H1 (cell line): ENCODE results near the gene ADD3. TPM values are rescaled to one million over a fixed set of nuclear protein-coding genes. Genes with fewer than 3 reads are reported as not detected.

Experiments used
- CTCF ChIA-PET: fragments of 300-600 bp; sonication (Branson Sonifier 250); formaldehyde crosslinking; loops from one replicate; lab custom pipeline; 2021; ENCODE audit not compliant: partially characterized antibody; lab: Charles Lee
- POLR2A ChIA-PET: fragments of 300-600 bp; sonication (Branson Sonifier 250); formaldehyde crosslinking; loops from one replicate; lab custom pipeline; 2021; ENCODE audit warnings: inconsistent platforms; ENCODE audit not compliant: partially characterized antibody; lab: Charles Lee
- DNase-seq, 2 experiments: peaks; one replicate each; pipeline versions ENCODE4 v3.0.0 to v3.0.0-alpha.2; 2010 to 2022; ENCODE audit warnings: low spot score in 2 of 2, low read depth in 1 of 2, mixed read lengths in 1 of 2
- FAIRE-seq: peaks from 2 replicates; lab custom pipeline; 2011; peaks lifted over from hg19 to GRCh38; lab: Jason Lieb, UNC
- H2AFZ ChIP-seq: 2 replicates; pipeline ENCODE4 v1.8.1; 2012; ENCODE audit warnings: low read length, inconsistent platforms
- H2AK5ac ChIP-seq: 2 replicates; pipeline ENCODE4 v1.6.1; 2013; ENCODE audit warnings: low read depth, low read length
- H2BK120ac ChIP-seq: replicated peaks from 2 replicates; pipeline ENCODE3; 2013; ENCODE audit warnings: low read depth, low read length, inconsistent platforms
- H2BK12ac ChIP-seq: 2 replicates; pipeline ENCODE4 v1.6.1; 2013; ENCODE audit warnings: low read depth, low read length
- H2BK15ac ChIP-seq: 2 replicates; pipeline ENCODE4 v1.6.1; 2013; ENCODE audit warnings: low read length
- H2BK20ac ChIP-seq: 2 replicates; pipeline ENCODE4 v1.6.1; 2013; ENCODE audit warnings: low read length
- H2BK5ac ChIP-seq: 2 replicates; pipeline ENCODE4 v1.6.1; 2013; ENCODE audit warnings: low read depth, low read length
- H3K14ac ChIP-seq: 2 replicates; pipeline ENCODE4 v1.6.1; 2013; ENCODE audit warnings: inconsistent platforms; ENCODE audit not compliant: insufficient read length
- H3K18ac ChIP-seq: 2 replicates; pipeline ENCODE4 v1.6.1; 2013; ENCODE audit warnings: low read length; ENCODE audit errors: extremely low read depth
- H3K23ac ChIP-seq: 2 replicates; pipeline ENCODE4 v1.6.1; 2013; ENCODE audit warnings: inconsistent platforms; ENCODE audit not compliant: insufficient read length
- H3K23me2 ChIP-seq: 2 replicates; pipeline ENCODE4 v1.6.1; 2013; ENCODE audit warnings: low read depth, low read length
- H3K27ac ChIP-seq: 2 replicates; pipeline ENCODE4 v1.6.1; 2011; ENCODE audit warnings: low read depth, low read length, inconsistent platforms
- H3K27me3 ChIP-seq, 4 experiments: replicated peaks in 1 of 4; 1 replicate in 1 of 4; 2 replicates in 3 of 4; pipeline versions ENCODE4 v1.6.1 to v1.8.1; 2011 to 2013; ENCODE audit warnings: low read length in 3 of 4, mild to moderate bottlenecking in 3 of 4, inconsistent platforms in 2 of 4, mixed read lengths in 2 of 4, moderate library complexity in 1 of 4; ENCODE audit not compliant: control insufficient read depth in 3 of 4, insufficient read depth in 3 of 4; ENCODE audit errors: extremely low read depth in 1 of 4
- H3K36me3 ChIP-seq, 4 experiments: 2 replicates each; pipeline versions ENCODE4 v1.6.1 to v1.8.1; 2011 to 2013; ENCODE audit warnings: mild to moderate bottlenecking in 4 of 4, low read length in 3 of 4, moderate library complexity in 2 of 4, control low read depth in 1 of 4, inconsistent platforms in 1 of 4; ENCODE audit not compliant: insufficient read depth in 4 of 4, control insufficient read depth in 2 of 4
- H3K4ac ChIP-seq: replicated peaks from 2 replicates; pipeline ENCODE3; 2013; ENCODE audit warnings: low read length, low read depth, mixed read lengths, inconsistent platforms; ENCODE audit not compliant: insufficient read length
- H3K4me1 ChIP-seq, 4 experiments: replicated peaks in 1 of 4; 1 replicate in 1 of 4; 2 replicates in 3 of 4; pipeline versions ENCODE4 v1.6.1 to v1.8.1; 2011 to 2013; ENCODE audit warnings: low read length in 3 of 4, inconsistent platforms in 2 of 4, mixed read lengths in 1 of 4; ENCODE audit not compliant: insufficient read depth in 4 of 4, control insufficient read depth in 3 of 4
- H3K4me2 ChIP-seq, 2 experiments: 2 replicates each; pipeline versions ENCODE4 v1.6.1 to v1.8.1; 2011 to 2013; ENCODE audit warnings: low read depth in 2 of 2, low read length in 2 of 2, control low read depth in 1 of 2, inconsistent platforms in 1 of 2, mild to moderate bottlenecking in 1 of 2; ENCODE audit not compliant: insufficient read depth in 1 of 2
- H3K4me3 ChIP-seq, 4 experiments: fragments of 200-600, 300-600 bp in 1 of 4; sonication (generic), shearing (Covaris generic), sonication (Bioruptor Twin) in 1 of 4; 2 replicates each; pipeline versions ENCODE4 v1.5.1 to v1.8.1; 2011 to 2016; ENCODE audit warnings: low read length in 4 of 4, low read depth in 3 of 4, control low read depth in 2 of 4, inconsistent platforms in 2 of 4, mild to moderate bottlenecking in 2 of 4, mixed read lengths in 1 of 4, moderate library complexity in 1 of 4; ENCODE audit not compliant: insufficient read depth in 2 of 4; ENCODE audit errors: extremely low read depth in 1 of 4
- H3K56ac ChIP-seq: replicated peaks from 2 replicates; pipeline ENCODE3; 2013; ENCODE audit warnings: low read depth, mild to moderate bottlenecking, mixed read lengths, low read length, inconsistent platforms; ENCODE audit not compliant: insufficient read length
- H3K79me1 ChIP-seq: 2 replicates; pipeline ENCODE4 v1.6.1; 2013; ENCODE audit warnings: low read depth, low read length, control low read depth
- H3K79me2 ChIP-seq, 2 experiments: 2 replicates each; pipeline versions ENCODE4 v1.6.1 to v1.8.1; 2012 to 2013; ENCODE audit warnings: low read length in 2 of 2, mild to moderate bottlenecking in 2 of 2, inconsistent platforms in 1 of 2; ENCODE audit not compliant: insufficient read depth in 2 of 2, control insufficient read depth in 1 of 2
- H3K9ac ChIP-seq, 4 experiments: replicated peaks in 1 of 4; 1 replicate in 1 of 4; 2 replicates in 3 of 4; pipeline versions ENCODE4 v1.6.1 to v1.8.1; 2011 to 2013; ENCODE audit warnings: low read depth in 3 of 4, low read length in 3 of 4, control low read depth in 2 of 4, mild to moderate bottlenecking in 2 of 4, moderate library complexity in 2 of 4, inconsistent platforms in 1 of 4; ENCODE audit errors: extremely low read depth in 1 of 4
- H3K9me3 ChIP-seq, 2 experiments: 2 replicates each; pipeline versions ENCODE4 v1.6.1 to v1.8.1; 2012 to 2013; ENCODE audit warnings: mild to moderate bottlenecking in 2 of 2, moderate library complexity in 2 of 2, control low read depth in 1 of 2, inconsistent platforms in 1 of 2, low read depth in 1 of 2, low read length in 1 of 2, mixed read lengths in 1 of 2; ENCODE audit not compliant: insufficient read depth in 2 of 2
- H4K20me1 ChIP-seq, 2 experiments: replicated peaks in 1 of 2; 2 replicates each; pipeline versions ENCODE3 to v1.8.1; 2011 to 2013; ENCODE audit warnings: inconsistent platforms in 2 of 2, low read length in 2 of 2, mild to moderate bottlenecking in 1 of 2; ENCODE audit not compliant: insufficient read depth in 2 of 2, control insufficient read depth in 1 of 2
- H4K5ac ChIP-seq: 2 replicates; pipeline ENCODE4 v1.6.1; 2013; ENCODE audit warnings: low read length, low read depth, mixed read lengths, inconsistent platforms; ENCODE audit not compliant: insufficient read length
- H4K8ac ChIP-seq: 2 replicates; pipeline ENCODE4 v1.8.0; 2013; ENCODE audit warnings: mild to moderate bottlenecking, moderate library complexity, low read length, inconsistent platforms; ENCODE audit not compliant: insufficient read depth; ENCODE audit errors: extremely low read depth
- H4K91ac ChIP-seq: replicated peaks from 2 replicates; pipeline ENCODE3; 2013; ENCODE audit warnings: low read length, mixed read lengths, inconsistent platforms; ENCODE audit not compliant: insufficient read length
- CEBPB ChIP-seq: IDR thresholded peaks from 2 replicates; pipeline ENCODE4 v1.6.1; 2012; ENCODE audit warnings: low read depth, low read length
- CHD2 ChIP-seq: IDR thresholded peaks from 2 replicates; pipeline ENCODE4 v1.6.1; 2012; ENCODE audit warnings: low read length, improper control_type of control experiment
- E2F6 ChIP-seq: IDR thresholded peaks from 2 replicates; pipeline ENCODE4 v1.6.1; 2012; ENCODE audit warnings: inconsistent platforms
- EP300 ChIP-seq, 2 experiments: IDR thresholded peaks; 1 replicate in 1 of 2; 2 replicates in 1 of 2; pipeline ENCODE4 v1.6.1; 2011 to 2012; ENCODE audit warnings: low read depth in 2 of 2, low read length in 2 of 2, mild to moderate bottlenecking in 2 of 2, borderline replicate concordance in 1 of 2, inconsistent platforms in 1 of 2, moderate library complexity in 1 of 2
- EZH2 ChIP-seq: fragments of 200-600 bp; sonication (generic); IDR thresholded peaks from 2 replicates; pipeline ENCODE4 v1.7.1; 2012; ENCODE audit warnings: low read depth, mild to moderate bottlenecking, moderate library complexity, low read length, inconsistent platforms; ENCODE audit not compliant: severe bottlenecking
- JUN ChIP-seq: IDR thresholded peaks from 2 replicates; pipeline ENCODE4 v1.6.1; 2011; ENCODE audit warnings: low read depth, mild to moderate bottlenecking, improper control_type of control experiment, low read length
- KDM4A ChIP-seq: IDR thresholded peaks from one replicate; pipeline ENCODE4 v1.7.1; 2012; ENCODE audit warnings: low read depth, mild to moderate bottlenecking, moderate library complexity, low read length, inconsistent platforms; ENCODE audit not compliant: severe bottlenecking
- MAFK ChIP-seq: IDR thresholded peaks from 2 replicates; pipeline ENCODE4 v1.6.1; 2012; ENCODE audit warnings: low read depth, mild to moderate bottlenecking, improper control_type of control experiment, low read length
- POU5F1 ChIP-seq: IDR thresholded peaks from 2 replicates; pipeline ENCODE4 v1.6.1; 2011; ENCODE audit warnings: low read depth, mild to moderate bottlenecking, low read length, moderate library complexity
- SP1 ChIP-seq: IDR thresholded peaks from 2 replicates; pipeline ENCODE4 v1.6.1; 2011; ENCODE audit warnings: low read depth, low read length
- SRF ChIP-seq: IDR thresholded peaks from 2 replicates; pipeline ENCODE4 v1.6.1; 2011; ENCODE audit warnings: mild to moderate bottlenecking, low read depth, low read length, moderate library complexity
- SUZ12 ChIP-seq: fragments of 200-600 bp; sonication (generic); IDR thresholded peaks from 2 replicates; pipeline ENCODE4 v1.6.1; 2012; ENCODE audit warnings: mild to moderate bottlenecking, inconsistent platforms, low read length, moderate library complexity, mixed read lengths
- TAF7 ChIP-seq: optimal IDR thresholded peaks from 2 replicates; pipeline ENCODE3; 2011; ENCODE audit warnings: low read depth, mild to moderate bottlenecking, inconsistent platforms, low read length, moderate library complexity, borderline replicate concordance
- WGBS, 2 experiments: shearing (Covaris generic) in 1 of 2; methylation state at CpG; one replicate each; pipeline versions ENCODE4 v1.1.6 to v1.1.7; 2013 to 2015; ENCODE audit warnings: low lambda C conversion rate in 2 of 2, mixed read lengths in 2 of 2, inconsistent platforms in 1 of 2, low coverage in 1 of 2, missing lambda C conversion rate in 1 of 2; ENCODE audit not compliant: insufficient replicate concordance in 2 of 2, insufficient coverage in 1 of 2, insufficient read length in 1 of 2; ENCODE audit errors: extremely low coverage in 1 of 2, missing lambda C conversion rate in 1 of 2; 5-methylcytosine and 5-hydroxymethylcytosine counted together
- polyA plus RNA-seq, 7 experiments: library from polyadenylated mRNA; depleted of rRNA in 3 of 7; stranded (reverse) in 5 of 7; unstranded in 2 of 7; fragments of >200 nt in 5 of 7; fragments of 200-250 nt in 2 of 7; gene quantifications; 1 replicate in 5 of 7; 2 replicates in 1 of 7; 4 replicates in 1 of 7; pipeline versions ENCODE4 v1.2.1 to v1.2.3, GENCODE V29; 2011 to 2013; ENCODE audit warnings: missing spikeins in 2 of 7, mixed read lengths in 2 of 7
- total RNA-seq: library from RNA; stranded (reverse); fragmentation: NEBNext Ultra II Directional; extraction: Animal tissue kit (Norgen Biotek cat#: 25700); gene quantifications from 2 replicates; pipeline ENCODE4 v1.2.1, GENCODE V29; 2021

ADD3 gene
- total and polyA plus RNA-seq, 2 of the 8 experiments (the other 6 are each of a cell fraction or from before 2014, with no cell fraction given) = 44.7 to 85.6 TPM

- DNase-seq = no peak
- H2AK5ac ChIP-seq = no peak overlapping the region
- H3K18ac ChIP-seq = no peak overlapping the region
- no peak for FAIRE-seq
- no peak overlapping the region for H4K8ac ChIP-seq
- no peaks in the 10 kb centered on the region for H3K27me3 ChIP-seq
- H3K36me3 ChIP-seq = peaks cover 0 to 21% (median 11%) of the 10 kb centered on the region in 4 experiments; a peak in 6 of 8 replicates
- H3K9me3 ChIP-seq = no peaks in the 10 kb centered on the region
- H3K23me2 ChIP-seq = no peaks in the 10 kb centered on the region
- POLR2A ChIA-PET = interaction anchor here (0.6 to 0.8 kb wide), 2 partner anchors 90 to 98 kb away, joined by 3 to 5 read pairs; no protein-coding TSS in a partner anchor
- no peak overlapping the region for H3K23ac ChIP-seq
- H2BK15ac ChIP-seq = no peak overlapping the region
- no peak overlapping the region for H3K4me2 ChIP-seq
- H3K27ac ChIP-seq = no peak overlapping the region
- no peak overlapping the region for H2AFZ ChIP-seq
- no peak overlapping the region for H3K56ac ChIP-seq
- H3K79me1 ChIP-seq = no peaks in the 10 kb centered on the region; the same call in 1 of the 2 replicates
- H2BK20ac ChIP-seq = no peak overlapping the region
- no peaks in the 10 kb centered on the region for H3K79me2 ChIP-seq
- peaks cover 0 to 1% of the 10 kb centered on the region in 2 experiments for H4K20me1 ChIP-seq
- H3K4ac ChIP-seq = no peak overlapping the region
- no peak overlapping the region for H2BK5ac ChIP-seq
- no peak overlapping the region for H3K4me3 ChIP-seq
- H3K14ac ChIP-seq = no peak overlapping the region
- H4K91ac ChIP-seq = no peak overlapping the region
- no peak overlapping the region for H3K9ac ChIP-seq
- no peak overlapping the region for H2BK12ac ChIP-seq
- 94% methylated on average over 3 of the region's 3 CpGs; no CpG with 5 or more reads in 1 of the 2 experiments for WGBS, 2 experiments
- H2BK120ac ChIP-seq = no peak overlapping the region
- CTCF ChIA-PET = interaction anchor here (1.2 to 2.3 kb wide), 3 partner anchors 28 to 132 kb away, joined by 3 to 8 read pairs (median 6); no protein-coding TSS in a partner anchor
- no peak overlapping the region for H4K5ac ChIP-seq
- no peaks in the 10 kb centered on the region for H3K4me1 ChIP-seq
- TF ChIP-seq EP300 (IDR thresholded peaks at IDR 0.05; ENCODE audit: borderline replicate concordance in 1 of 2, low read depth in 2 of 2, low read length in 2 of 2) (no peak), CHD2 (no peak), EZH2 (no peak), JUN (no peak), E2F6 (no peak), SUZ12 (no peak), POU5F1 (no peak), KDM4A (no peak), MAFK (no peak), SRF (no peak), SP1 (no peak), CEBPB (no peak), TAF7 (no peak)
Observed at GRCh38 chr10:110110338-110110737, 102.6 kb downstream of the ADD3 start.
